ENCODE measurements around the gene SIK2.

GRCh38 chr11:111659201-111660115 lies 57.2 kb downstream of the SIK2 start:
- TF ChIP-seq POU6F1 (CRISPR knock-in tag; IDR thresholded peaks at IDR 0.05; ENCODE audit: borderline replicate concordance, low read depth): no peak
- TF ChIP-seq RARB (CRISPR knock-in tag; IDR thresholded peaks at IDR 0.05): no peak
- TF ChIP-seq ZFP3 (CRISPR knock-in tag; IDR thresholded peaks at IDR 0.05): no peak
- TF ChIP-seq PATZ1 (CRISPR knock-in tag; IDR thresholded peaks at IDR 0.05; ENCODE audit: borderline replicate concordance): no peak
- TF ChIP-seq OSR1 (CRISPR knock-in tag; IDR thresholded peaks at IDR 0.05): no peak
